TTC549 (cell line): ENCODE measurements around the gene SHROOM2.
"Not testable (repeated sequence)": the region's sequence is repeated elsewhere in the genome, so short reads cannot be mapped to it uniquely, and the experiment has no call there.

Experiments
- FAIRE-seq: peaks from 2 replicates; lab custom pipeline; 2012; peaks lifted over from hg19 to GRCh38; lab: Jason Lieb, UNC

The SHROOM2 gene

DNA sequence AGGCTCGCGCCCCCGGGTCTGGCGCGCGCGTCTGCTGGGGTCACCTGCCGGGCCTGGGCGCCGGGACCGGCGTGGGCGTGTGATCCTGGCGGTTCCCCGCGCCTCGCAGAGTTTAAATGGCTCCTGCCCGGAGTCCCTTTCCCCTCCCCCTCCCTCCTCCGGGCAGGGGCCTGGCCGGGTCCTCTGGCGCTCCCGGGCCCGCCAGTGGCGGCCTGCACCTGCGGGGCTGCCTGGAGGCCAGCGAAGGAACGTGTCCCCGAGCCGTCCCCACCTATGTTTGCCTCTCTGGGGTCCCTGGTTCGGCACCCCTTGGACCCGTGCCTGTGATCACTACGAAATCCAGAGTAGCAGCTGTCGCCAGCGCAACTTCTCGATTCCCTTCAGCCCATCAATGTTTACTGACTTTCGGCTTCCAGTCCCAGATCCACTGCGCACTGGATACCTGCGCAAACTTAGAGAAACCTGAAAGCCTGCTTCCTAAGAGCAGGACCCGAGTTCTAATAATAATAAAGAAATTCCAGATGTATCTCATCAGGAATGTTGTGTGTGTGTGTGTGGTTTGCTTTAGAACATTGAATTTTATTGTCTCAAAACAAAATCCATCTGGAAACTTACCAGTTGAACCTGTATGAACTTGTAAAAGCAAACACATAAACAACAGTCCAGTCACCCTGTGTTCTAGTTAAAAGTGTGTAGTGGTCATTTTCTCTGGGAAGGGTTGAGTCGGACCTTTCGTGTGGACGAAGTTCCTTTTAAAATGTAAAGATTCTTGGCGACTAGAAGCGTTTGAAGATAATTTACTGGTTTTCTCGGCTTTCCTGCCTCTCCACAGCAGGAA is 788 bp downstream of the SHROOM2 start:
- no peak for FAIRE-seq

DNA sequence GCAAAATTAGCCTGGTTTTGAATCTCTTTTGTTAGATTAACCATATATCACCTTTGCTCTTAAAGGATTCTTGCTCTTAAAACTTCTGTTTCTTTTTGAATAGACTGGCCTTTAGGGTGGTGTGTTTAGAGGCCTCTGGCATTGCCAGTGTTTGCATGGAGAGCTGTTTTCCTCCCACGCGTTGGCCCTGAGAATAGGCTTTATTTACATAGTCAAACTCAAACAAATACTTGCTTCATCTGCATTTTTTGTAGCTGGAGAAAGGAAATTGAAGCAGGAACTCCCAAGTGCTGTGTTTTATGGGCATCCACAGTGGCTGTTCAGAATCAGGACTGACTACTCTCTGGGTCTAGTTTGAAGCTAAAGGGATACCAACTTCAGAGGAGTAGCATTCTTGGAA is 2.7 kb downstream of the SHROOM2 start:
- no peak for FAIRE-seq

DNA sequence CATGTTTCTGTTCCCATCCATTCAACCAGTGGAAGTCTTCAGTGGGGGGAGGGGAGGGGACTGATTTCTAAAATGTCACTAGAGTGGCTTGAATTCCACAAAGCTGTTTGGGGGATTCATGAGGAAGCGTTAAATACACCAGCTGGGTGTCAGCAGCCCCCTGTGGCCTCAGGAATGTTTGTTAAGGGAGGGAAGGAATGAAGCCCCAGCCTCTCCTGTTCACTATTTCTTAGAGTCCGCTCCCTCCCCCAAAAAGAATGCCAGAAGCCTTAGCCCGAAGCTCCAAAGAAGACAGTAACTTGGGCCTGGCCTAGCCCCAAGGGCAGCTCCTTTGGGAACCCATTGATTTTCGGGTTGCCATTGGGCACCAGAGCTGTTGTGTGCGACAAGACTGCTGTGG is 3.3 kb downstream of the SHROOM2 start:
- no peak for FAIRE-seq

DNA sequence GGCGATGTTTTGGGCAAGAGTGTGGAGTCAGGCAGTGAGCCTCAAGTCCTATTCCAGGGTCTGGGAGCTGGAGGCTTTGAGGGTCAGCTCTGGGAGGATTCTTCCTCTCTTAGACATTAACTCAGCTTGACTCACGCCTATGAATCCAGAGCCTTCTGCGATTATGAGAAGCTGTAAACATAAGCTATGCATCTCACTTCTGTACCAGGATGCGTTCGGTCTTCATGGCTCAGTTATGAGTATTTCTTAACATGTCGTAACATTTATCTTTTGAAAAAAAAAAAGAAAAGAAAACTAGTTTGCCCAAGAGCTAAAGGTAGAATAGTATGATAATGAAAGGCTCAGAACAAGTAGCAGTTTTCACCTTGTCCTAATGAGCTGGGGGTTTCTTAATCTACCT is 4.6 kb downstream of the SHROOM2 start:
- FAIRE-seq, result no peak

DNA sequence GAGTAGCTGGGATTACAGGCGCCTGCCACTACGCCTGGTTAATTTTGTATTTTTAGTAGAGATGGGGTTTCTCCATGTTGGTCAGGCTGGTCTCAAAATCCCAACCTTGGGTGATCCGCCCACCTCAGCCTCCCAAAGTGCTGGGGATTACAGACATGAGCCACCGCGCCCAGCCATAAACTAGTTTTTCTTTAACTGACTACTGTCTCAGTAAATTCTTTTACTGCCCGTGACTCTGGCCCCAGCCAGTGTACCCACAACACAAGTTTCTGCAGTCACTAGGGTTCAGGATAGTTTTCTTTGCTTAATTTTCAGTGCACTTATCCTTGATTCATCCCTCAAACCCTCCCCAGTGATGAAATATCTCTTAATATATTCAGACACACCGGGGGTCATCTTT is 8.3 kb downstream of the SHROOM2 start:
- FAIRE-seq, result no peak

DNA sequence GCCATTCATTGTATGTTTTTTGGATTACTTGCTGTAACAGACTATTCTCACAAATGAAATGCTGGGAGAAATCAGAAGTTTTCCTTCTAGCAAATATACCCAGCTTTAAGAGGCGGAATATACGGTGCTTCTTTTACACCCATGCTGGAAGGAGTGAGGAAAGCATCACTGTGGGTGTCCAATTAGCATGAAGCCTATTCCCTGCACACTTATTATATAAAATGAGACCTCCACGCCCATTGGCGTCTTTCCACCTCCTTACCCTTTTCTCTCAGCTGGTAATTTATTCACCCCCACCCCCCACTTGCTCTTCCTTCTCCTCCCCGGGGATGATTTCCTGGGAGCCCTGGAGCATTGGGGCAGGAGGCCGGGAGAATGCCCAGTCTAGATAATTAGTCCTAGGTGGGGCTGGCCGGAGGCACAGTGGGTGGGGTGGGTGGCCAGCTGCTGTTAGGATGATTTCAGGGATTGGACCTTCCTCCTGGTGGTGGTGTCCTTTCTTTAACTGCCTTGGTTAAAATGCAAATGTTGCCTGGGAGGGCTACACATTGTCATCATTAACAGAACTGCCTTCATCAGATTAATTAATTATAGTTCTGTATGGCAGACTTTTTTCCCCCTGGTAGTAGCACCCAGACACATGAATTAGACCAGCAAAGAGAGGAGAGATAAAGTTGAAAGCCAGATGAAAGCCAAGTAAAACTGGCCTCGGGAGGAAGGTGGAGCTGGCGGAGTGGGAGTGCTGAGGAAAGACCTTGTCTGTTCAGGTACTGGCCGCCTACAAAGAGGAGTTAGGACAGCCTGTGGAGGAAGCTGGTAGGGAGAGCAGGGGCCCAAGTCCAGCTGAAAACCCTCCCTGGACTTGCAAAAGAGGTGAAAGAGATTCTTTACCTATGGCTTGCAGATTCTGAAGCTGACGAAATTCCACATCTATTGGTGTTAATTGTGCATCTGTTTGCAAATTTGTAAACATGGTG is 11.4 kb downstream of the SHROOM2 start:
- FAIRE-seq, result no peak

DNA sequence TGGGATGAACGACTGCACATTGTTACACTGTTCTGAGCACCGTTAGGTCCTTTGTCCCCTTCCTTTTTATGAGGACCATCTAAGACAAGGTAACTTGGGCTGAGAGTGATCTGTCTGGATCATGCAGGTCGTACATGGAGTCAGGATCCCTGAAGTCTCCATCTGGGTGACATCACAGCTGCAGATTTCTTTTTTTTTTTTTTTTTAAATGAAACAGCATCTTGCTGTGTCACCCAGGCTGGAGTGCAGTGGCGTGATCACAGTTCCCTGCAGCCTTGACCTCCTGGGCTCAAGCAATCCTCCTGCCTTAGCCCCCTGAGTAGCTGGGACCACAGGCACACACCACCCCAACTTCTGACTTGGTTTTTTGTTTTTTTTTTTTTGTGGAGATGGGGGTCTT is 16.5 kb downstream of the SHROOM2 start:
- FAIRE-seq, result no peak

DNA sequence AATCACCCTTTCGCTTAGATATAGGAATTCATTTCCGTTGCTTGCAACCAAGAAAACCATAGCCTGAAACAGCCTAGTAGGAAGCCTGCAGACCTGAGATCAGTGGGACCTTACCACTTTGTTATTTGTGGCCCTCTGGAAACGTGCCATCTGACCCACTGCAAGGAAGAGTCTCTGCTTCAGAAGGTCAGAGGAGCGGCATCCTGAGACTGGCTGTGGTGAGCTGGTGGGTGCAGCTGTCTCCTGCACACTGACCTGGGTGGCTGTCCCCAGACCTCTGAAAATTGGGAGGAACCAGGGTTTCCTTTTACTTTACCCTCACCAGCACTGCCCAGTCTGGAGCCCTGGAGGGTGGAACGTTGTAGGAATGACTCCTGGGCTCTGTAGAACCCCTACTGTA is 18.2 kb downstream of the SHROOM2 start:
- no peak for FAIRE-seq

DNA sequence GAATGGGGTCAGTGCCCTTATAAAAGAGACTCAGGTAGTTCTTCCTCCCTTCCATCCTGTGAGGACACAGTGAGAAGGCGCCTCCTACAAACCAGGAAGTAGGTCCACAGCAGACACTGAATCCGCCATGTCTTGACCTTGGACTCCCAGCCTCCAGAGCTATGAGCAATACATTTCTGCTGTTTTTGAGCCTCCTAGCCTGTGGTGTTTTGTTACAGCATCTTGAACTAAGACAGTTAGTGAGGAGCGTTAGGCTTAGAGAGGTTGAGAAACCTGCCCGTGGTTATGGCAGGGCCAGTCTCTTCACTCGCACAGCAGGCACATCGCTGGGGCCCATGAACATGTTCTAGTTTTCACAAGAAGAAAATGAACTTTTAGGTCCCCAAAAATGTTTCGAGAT is 19.7 kb downstream of the SHROOM2 start:
- FAIRE-seq, result no peak

DNA sequence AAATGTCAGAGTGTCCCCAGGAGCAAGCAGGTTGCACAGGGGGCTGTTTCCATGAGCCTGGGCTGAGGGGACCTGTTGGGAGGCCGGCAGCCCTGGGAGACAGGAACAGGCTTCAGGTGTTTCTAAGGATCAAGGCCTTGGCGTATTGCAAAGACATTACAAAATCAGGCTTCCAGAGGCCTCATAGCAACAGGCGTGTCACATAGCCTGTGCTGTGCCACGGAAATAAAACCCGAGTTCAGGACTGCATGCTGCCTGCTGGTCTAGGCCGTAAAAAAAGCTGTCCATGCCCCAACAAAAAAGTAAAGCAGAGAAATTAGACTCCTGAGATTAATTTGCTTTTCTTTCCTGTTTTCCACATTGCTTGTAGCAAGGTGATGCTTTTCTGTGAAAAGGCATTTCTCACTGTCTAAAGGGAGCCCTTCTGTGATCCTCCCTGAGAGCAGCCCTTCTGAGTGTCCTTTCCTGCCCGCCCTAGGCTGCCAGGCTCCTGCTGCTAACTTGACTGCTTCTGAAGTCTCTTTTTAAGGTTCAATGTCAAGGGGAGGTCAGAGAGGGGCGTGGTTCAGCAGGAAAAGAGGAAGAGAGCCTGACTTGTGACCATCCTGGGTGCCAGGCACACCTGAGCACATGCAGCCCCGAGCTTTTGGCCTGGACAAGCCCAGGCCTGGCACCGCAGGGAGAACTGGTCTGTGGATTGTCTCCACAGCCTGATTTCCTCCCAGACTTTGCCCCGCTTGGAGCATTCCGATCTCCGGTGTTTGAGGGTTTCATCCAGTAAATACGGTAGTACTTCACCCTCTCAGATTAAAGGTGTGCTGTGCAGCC is 21.3 kb downstream of the SHROOM2 start:
- FAIRE-seq, result no peak

DNA sequence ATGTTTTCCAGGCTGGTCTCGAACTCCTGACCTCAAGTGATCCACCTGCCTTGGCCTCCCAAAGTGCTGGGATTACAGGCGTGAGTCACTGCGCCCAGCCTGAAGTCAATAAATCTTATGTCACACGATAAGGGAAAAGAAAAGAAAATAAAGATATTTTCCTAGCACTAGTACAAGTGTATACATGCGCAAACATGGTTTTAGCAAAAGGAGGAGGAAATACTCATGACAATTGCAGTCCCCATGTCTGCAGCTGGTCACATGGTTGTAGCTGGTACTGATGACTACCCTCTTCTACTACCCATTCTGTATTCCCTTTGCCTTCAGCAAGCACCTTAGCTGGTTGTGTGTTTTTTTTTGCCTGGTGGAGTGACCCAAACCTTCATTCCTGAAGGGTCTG is 23.6 kb downstream of the SHROOM2 start:
- FAIRE-seq, result not testable (repeated sequence)

DNA sequence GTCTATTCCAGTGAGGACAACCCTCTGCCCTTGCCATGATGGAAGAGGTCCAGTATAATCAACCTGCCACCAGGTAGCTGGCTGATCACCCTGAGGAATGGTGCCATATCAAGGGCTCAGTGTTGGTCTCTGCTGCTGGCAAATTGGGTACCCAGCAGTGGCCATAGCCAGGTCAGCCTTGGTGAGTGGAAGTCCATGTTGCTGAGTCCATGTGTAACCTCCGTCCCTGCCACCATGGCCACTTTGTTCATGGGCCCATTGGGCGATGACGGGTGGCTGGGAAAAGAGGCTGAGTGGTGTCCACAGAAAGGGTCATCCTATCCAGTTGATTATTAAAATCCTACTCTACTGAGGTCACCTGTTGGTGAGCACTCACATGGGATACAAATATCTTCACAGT is 24.9 kb downstream of the SHROOM2 start:
- not testable (repeated sequence) for FAIRE-seq

DNA sequence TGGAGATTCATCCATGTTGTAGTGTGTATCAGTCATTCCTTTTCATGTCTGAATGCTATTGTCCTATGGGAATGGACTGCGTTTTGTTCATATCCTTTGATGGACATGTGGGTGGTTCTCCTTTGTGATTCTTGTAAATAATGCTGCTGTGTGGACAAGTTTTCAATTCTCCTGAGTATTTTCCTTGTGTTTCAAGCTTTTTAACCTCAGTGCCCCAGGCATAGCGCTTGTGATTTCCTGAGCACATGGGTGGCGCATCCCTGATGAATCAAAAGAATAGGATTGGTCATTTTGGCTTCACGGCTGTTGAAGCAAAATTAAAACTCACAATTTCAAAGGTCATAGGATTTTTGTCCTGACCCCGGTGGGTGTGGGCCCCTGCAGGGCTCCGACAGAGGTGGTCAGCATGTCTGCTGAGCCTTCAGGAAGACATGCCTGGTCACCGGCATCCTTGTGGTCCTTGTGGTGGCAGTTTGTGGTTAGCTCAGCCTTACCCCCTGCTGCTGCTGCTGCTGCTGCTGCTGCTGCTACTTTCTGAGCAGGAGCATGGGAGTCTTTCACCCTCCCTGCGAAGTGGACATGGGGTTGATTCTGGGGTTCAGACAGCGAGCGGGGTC is 30.0 kb downstream of the SHROOM2 start:
- no peak for FAIRE-seq

DNA sequence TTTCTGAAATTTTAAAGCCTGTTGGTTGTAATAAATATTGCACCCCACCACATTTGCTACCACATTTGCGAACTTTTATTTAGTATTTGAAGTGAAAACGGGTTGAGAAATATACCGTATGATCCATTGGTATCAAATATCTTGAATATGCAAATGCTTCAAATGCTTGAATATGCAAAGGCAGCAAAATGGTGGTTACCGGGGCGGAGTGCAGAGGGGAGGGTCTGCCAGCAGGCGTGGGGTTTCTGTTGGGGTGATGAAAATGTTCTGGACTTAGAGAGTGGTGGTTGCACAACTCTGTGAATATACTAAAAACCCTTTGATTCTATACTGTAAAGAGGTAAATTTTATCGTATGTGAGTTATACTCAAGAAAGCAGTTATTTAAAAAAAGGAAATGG is 35.3 kb downstream of the SHROOM2 start:
- FAIRE-seq, result no peak

DNA sequence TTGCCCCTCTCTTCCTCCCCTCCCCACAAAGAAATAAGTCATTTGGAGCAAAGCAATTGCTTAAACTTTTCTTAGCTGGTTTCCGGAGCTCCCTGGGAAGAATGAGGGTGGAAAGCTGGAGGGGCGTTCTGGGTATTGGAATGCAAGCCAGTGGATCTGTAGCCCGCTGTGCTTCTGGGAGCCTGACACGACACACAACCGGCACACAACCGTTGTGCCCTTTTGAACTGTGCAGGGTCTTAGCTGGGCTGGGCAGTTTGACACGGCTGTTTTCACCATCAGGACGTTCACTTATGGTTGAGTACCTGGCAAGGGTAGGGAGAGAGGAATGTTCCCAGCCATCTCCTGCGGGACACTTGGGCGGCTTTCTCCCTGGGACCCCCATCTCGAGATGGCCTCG is 38.3 kb downstream of the SHROOM2 start:
- FAIRE-seq, result no peak

DNA sequence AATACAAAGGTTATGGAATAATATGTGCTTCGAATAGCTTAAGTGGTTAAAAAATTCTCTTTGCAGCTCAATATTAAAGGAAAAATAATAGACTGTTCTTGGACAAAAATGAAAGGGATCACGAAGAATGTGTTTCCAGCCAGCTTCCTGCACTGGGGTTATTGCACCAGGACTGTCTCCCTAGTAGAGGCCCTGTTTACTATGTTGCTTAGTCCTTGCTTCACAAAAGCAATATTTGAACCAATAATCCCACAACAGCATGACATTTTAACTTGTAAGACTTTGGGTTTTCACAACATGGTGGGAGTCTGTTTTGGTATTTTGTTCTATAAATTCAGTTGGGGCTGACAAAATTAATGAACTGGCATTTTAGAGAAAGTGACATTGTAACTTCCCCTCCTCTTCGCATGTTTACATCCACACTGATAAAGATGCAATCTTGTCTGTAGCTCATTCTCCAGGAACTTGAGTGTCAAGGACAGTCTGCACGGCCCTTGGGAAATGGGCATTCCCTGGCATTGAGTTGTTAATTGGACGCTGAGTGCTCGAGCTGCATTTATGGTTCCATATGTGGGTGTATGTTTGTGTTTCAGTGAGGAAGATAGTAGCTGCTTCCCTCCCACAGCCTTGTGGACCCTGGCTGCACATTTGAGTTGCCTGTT is 39.0 kb downstream of the SHROOM2 start:
- FAIRE-seq, result no peak

DNA sequence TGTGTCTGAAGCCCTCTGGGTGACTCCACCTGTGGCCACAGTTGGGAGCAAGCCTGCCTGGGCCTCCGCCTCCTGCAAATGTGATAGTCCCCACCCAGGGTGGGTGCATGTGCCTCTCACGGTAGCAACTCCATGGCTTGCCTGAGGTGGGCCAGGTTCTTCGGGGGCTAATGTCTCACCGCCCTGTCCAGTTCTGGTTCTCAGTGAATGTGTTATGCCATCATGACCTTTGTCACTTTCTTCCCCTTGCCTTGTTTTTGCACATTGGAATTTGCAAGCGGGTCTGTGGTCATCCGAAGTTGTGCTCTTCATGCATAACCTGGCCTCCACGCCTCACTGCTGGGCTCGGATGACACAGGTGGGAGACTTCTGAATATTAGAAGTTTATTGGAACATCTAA is 39.7 kb downstream of the SHROOM2 start:
- FAIRE-seq, result no peak

DNA sequence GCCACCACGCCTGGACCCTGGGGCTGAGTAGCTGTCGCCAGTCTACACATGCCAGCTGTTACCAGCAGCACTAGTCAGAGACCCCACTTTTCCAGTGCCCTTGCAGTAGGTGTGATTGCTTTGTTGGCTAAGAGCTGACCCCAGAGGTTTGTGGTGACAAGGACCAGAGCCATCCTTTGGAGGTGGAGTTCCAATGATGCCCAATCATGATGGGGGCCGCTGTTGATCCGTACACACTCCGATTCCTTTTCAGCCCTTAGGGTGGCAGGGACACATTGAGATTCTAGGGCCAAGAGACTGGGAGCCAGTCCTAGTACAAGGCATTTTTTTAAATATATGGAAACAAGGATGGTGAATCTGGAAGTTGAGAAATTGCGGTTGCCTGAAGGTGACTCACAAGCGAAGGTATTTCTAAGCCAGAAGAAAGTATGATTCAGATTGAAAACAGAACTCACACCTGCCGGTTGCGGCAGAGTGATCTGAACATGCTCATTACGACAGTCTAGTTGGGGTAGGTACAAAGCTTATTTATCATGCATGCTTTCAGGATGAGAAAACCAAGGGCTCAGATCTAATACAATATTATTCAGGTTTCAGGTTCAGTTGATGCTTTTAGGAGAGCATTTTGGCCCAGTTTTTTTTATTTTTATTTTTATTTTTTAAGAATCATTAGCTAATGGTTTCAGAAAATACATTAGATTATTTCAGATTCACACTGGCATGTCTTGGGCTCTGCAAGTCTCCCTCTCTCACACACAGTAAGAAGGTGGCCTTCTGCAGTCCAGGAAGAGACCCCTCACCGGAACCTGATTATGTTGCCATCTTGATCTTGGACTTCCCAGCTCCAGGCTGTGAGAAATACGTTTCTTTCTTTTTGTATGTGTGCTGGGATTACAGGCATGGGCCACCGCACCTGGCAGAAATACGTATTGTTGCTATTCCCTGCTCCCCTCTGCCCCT is 43.4 kb downstream of the SHROOM2 start:
- no peak for FAIRE-seq

DNA sequence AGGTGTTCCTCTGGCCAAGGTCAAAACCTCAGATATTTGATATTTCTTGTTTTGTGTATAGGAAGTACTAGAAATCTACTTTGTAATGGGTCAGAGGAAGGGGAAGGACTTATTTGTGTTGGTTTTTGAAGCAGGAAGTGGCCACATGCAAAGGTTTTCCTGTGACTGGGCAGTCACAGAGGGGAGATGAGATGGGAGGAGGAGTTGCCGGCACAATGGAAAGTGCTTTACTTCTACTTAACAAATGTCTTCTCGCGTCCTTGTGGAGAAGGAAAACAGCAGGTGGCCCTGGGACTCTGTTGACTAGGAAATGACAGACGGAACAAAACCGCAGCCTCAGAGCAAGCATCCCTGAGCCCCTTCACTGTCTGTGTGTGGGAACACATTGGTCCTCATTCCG is 46.6 kb downstream of the SHROOM2 start:
- FAIRE-seq, result no peak

DNA sequence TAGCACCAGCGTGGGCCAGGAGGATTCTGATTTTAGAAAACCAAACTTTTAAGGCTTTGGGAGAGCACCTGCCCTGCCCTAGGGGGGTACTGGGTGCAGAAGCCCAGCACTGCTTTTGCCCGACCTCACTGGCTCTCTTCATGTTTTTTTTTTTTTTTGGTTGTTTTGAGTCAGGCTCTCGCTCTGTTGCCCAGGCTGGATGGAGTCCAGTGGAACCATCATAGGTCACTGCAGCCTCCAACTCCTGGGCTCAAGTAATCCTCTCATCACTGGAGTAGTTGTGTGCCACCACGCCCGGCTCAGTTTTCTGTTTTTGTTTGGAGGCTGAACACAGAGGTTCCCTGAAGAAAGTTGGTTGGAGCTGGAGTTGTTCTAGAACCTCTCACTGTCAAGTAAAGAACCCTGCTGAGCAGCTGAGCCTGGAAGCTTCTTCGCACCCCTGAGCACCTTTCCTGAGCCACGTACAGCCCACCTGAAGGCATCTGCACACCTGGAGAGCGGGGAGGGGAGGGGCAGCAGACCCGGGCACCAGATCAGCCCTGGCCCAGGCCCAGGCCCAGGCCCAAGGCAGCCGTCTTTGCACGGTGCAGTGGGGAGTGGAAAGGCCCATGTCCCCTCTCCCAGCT is 49.5 kb downstream of the SHROOM2 start:
- no peak for FAIRE-seq
